HepG2 (cell line): ENCODE measurements around the gene TJP1.

Experiments used
- CEBPB ChIP-seq: IDR thresholded peaks from 2 replicates; pipeline ENCODE4 v1.6.1; 2011; ENCODE audit warnings: low read depth, low read length, improper control_type of control experiment, borderline replicate concordance
- CTCF ChIP-seq: sonication (generic); formaldehyde crosslinking; IDR thresholded peaks from 2 replicates; pipeline ENCODE4 v1.5.0; 2020; ENCODE audit warnings: mild to moderate bottlenecking, missing genetic modification reagents, moderate library complexity
- MBD4 ChIP-seq: IDR thresholded peaks from 2 replicates; pipeline ENCODE4 v1.6.1; 2012; ENCODE audit warnings: low read length, inconsistent platforms, borderline replicate concordance
- PHF20 ChIP-seq: sonication (generic); formaldehyde crosslinking; IDR thresholded peaks from 2 replicates; pipeline ENCODE4 v1.5.0; 2020; ENCODE audit warnings: mild to moderate bottlenecking, missing genetic modification reagents
- POLR2AphosphoS5 ChIP-seq: IDR thresholded peaks from 2 replicates; pipeline ENCODE4 v1.6.1; 2012; ENCODE audit warnings: low read depth, low read length
- RBM22 ChIP-seq: fragments of 200-400 bp; formaldehyde crosslinking; optimal IDR thresholded peaks from 2 replicates; pipeline ENCODE3; 2017; ENCODE audit warnings: mild to moderate bottlenecking, low read length, moderate library complexity
- SMC3 ChIP-seq: IDR thresholded peaks from 2 replicates; pipeline ENCODE4 v1.6.1; 2011; ENCODE audit warnings: low read length, improper control_type of control experiment
- TCF12 ChIP-seq, 2 experiments: fragments of 450-650 bp in 1 of 2; sonication (generic) in 1 of 2; formaldehyde crosslinking in 1 of 2; IDR thresholded peaks; 2 replicates each; pipeline versions ENCODE4 v1.6.1 to v1.8.0; 2017 to 2022; ENCODE audit warnings: antibody characterized with exemption in 1 of 2, mild to moderate bottlenecking in 1 of 2, missing genetic modification reagents in 1 of 2, moderate library complexity in 1 of 2
- ZNF253 ChIP-seq: sonication (generic); formaldehyde crosslinking; IDR thresholded peaks from 2 replicates; pipeline ENCODE4 v1.8.0; 2022; ENCODE audit warnings: mild to moderate bottlenecking, missing genetic modification reagents, borderline replicate concordance
- ZNF274 ChIP-seq: sonication (generic); formaldehyde crosslinking; IDR thresholded peaks from 2 replicates; pipeline ENCODE4 v1.5.1; 2020; ENCODE audit warnings: mild to moderate bottlenecking, missing genetic modification reagents
- ZNF629 ChIP-seq: sonication (generic); formaldehyde crosslinking; conservative IDR thresholded peaks from 2 replicates; pipeline ENCODE4 v1.5.0; 2020; ENCODE audit warnings: missing genetic modification reagents
- TF ChIP-seq, protein P1 (sequence below): sonication (generic); formaldehyde crosslinking; IDR thresholded peaks from 2 replicates; pipeline ENCODE4 v1.5.0; 2020; ENCODE audit warnings: mild to moderate bottlenecking, missing genetic modification reagents
- TF ChIP-seq, protein P2 (sequence below): sonication (generic); formaldehyde crosslinking; IDR thresholded peaks from 2 replicates; pipeline ENCODE4 v1.8.1; 2023; ENCODE audit warnings: mild to moderate bottlenecking, missing genetic modification reagents

DNA sequence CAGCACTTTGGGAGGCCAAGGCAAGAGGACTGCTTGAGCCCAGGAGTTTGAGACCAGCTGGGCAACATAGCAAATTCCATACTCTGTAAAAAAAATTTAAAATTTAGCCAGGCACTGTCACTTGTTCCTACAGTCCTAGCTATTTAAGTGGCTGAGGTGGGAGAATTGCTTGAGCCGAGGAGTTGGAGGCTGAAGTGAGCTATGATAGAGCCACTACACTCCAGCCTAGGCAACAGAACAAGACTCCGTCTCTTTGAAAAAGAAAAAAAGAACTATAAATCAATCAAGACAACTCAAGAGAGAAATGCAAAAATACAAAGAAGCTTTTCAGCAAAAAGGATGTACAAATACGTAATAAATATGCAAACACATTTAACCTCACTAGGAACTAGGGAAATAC, 78.8 kb downstream of the TJP1 start:
- TF ChIP-seq ZNF629 (no peak), POLR2AphosphoS5 (no peak), ZNF274 (CRISPR knock-in tag) (no peak), SMC3 (no peak), RBM22 (no peak), CTCF (CRISPR knock-in tag) (no peak), PHF20 (CRISPR knock-in tag) (no peak), ZNF253 (CRISPR knock-in tag) (no peak), MBD4 (no peak), TCF12 (IDR thresholded peaks at IDR 0.05) (no peak), TCF12 (CRISPR knock-in tag; IDR thresholded peaks at IDR 0.05) (no peak), CEBPB (no peak)
- TF ChIP-seq, protein P1, sequence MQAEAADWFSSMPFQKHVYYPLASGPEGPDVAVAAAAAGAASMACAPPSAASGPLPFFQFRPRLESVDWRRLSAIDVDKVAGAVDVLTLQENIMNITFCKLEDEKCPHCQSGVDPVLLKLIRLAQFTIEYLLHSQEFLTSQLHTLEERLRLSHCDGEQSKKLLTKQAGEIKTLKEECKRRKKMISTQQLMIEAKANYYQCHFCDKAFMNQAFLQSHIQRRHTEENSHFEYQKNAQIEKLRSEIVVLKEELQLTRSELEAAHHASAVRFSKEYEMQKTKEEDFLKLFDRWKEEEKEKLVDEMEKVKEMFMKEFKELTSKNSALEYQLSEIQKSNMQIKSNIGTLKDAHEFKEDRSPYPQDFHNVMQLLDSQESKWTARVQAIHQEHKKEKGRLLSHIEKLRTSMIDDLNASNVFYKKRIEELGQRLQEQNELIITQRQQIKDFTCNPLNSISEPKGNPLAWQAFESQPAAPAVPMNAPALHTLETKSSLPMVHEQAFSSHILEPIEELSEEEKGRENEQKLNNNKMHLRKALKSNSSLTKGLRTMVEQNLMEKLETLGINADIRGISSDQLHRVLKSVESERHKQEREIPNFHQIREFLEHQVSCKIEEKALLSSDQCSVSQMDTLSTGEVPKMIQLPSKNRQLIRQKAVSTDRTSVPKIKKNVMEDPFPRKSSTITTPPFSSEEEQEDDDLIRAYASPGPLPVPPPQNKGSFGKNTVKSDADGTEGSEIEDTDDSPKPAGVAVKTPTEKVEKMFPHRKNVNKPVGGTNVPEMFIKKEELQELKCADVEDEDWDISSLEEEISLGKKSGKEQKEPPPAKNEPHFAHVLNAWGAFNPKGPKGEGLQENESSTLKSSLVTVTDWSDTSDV (CRISPR knock-in tag) = no peak
- TF ChIP-seq, protein P2, sequence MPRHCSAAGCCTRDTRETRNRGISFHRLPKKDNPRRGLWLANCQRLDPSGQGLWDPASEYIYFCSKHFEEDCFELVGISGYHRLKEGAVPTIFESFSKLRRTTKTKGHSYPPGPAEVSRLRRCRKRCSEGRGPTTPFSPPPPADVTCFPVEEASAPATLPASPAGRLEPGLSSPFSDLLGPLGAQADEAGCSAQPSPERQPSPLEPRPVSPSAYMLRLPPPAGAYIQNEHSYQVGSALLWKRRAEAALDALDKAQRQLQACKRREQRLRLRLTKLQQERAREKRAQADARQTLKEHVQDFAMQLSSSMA = no peak
